ENCODE data around the gene ZFAND2A. TPM values are rescaled to one million over a fixed set of nuclear protein-coding genes. Genes with fewer than 3 reads are reported as not detected.

The ZFAND2A gene
- total and polyA plus RNA-seq, 2 donors (not counting 3 experiments of a cell fraction or from before 2014, with no cell fraction given): 31.8 to 40.6 TPM

- no peak overlapping the region for H3K27ac ChIP-seq (ENCODE audit: insufficient read depth, low read depth, low read length)
- intact Hi-C loops (cut with micrococcal nuclease) (loop anchor here (2.0 kb wide), 2 partner anchors 35 to 129 kb away; no protein-coding TSS in a partner anchor), dilution Hi-C loops (cut with MboI; ENCODE audit: extremely low pct_ligation_motif_present, low sequenced_read_pairs) (no loop called here)
- CTCF ChIA-PET: interaction anchor here (1.4 to 4.4 kb wide), 6 partner anchors 15 to 147 kb away, joined by 3 to 65 read pairs (median 24); no protein-coding TSS in a partner anchor
- H2AFZ ChIP-seq (ENCODE audit: low read depth, low read length): no peak overlapping the region
- POLR2A ChIA-PET: no interaction called here
- FAIRE-seq (no peak), DNase-seq (ENCODE audit: low read depth, low spot score) (no peak)
- TF ChIP-seq MAX (IDR thresholded peaks at IDR 0.05; ENCODE audit: insufficient read depth, insufficient read length) (no peak), JUN (IDR thresholded peaks at IDR 0.05; ENCODE audit: borderline replicate concordance, insufficient read depth, insufficient read length, low read depth) (no peak), CTCF (IDR thresholded peaks at IDR 0.05; ENCODE audit: extremely low read depth in 1 of 2, insufficient read depth in 1 of 2, low read depth in 1 of 2, low read length in 2 of 2) (no peak), MYC (IDR thresholded peaks at IDR 0.05; ENCODE audit: low read depth, low read length) (no peak), POLR2A (IDR thresholded peaks at IDR 0.05; ENCODE audit: low read depth, low read length) (no peak)
- H3K79me2 ChIP-seq (ENCODE audit: control insufficient read depth, insufficient read depth, low read length): peaks cover 2% of the 10 kb centered on the region
- no peaks in the 10 kb centered on the region for H3K27me3 ChIP-seq (ENCODE audit: control insufficient read depth in 2 of 2, insufficient read depth in 2 of 2, low read length in 2 of 2)
- H3K4me3 ChIP-seq (replicated peaks in 1 of 3; ENCODE audit: insufficient read depth in 1 of 3, low read depth in 1 of 3, low read length in 3 of 3): no peak overlapping the region
- H3K4me2 ChIP-seq (ENCODE audit: insufficient read depth, low read length): no peak overlapping the region
- peaks cover 12% of the 10 kb centered on the region for H3K4me1 ChIP-seq (ENCODE audit: control insufficient read depth, extremely low read depth, insufficient read depth, low read length)
- no peaks in the 10 kb centered on the region for H4K20me1 ChIP-seq (replicated peaks; ENCODE audit: control insufficient read depth, extremely low read depth, insufficient read depth, low read length)
- H3K9ac ChIP-seq (replicated peaks; ENCODE audit: extremely low read depth, insufficient read depth, low read length): no peak overlapping the region
- H3K9me1 ChIP-seq (replicated peaks; ENCODE audit: control insufficient read depth, extremely low read depth, insufficient read depth, low read length): no peaks in the 10 kb centered on the region
- H3K36me3 ChIP-seq (ENCODE audit: control insufficient read depth in 2 of 2, extremely low read depth in 1 of 2, insufficient read depth in 2 of 2, low read length in 2 of 2): peaks cover 0 to 3% of the 10 kb centered on the region in 2 experiments
- no peaks in the 10 kb centered on the region for H3K9me3 ChIP-seq (replicated peaks; ENCODE audit: control insufficient read depth, insufficient read depth, low read length)
- BruUV-seq (replicated peaks): no TSS peak
Measured at GRCh38 chr7:1121886-1122831, 37.8 kb downstream of the ZFAND2A start.
